Spleen (tissue), 11 donors: ENCODE data around the gene EVI5L. TPM values are rescaled to one million over a fixed set of nuclear protein-coding genes. Genes with fewer than 3 reads are reported as not detected.

Experiments
- DNase-seq: peaks from one replicate; pipeline ENCODE4 v3.0.0-alpha.2; 2020
- H3K27ac ChIP-seq, 8 donors: fragments of 200-600 bp; sonication (generic) in 7 of 8; 1 replicate in 4 of 8; 2 replicates in 4 of 8; pipeline versions ENCODE4 v1.5.0 to v1.8.0; 2016 to 2021; ENCODE audit warnings: inconsistent platforms in 4 of 8, mild to moderate bottlenecking in 4 of 8, moderate library complexity in 1 of 8
- H3K27me3 ChIP-seq, 7 donors: fragments of 200-600 bp; sonication (generic) in 6 of 7; replicated peaks in 1 of 7; 1 replicate in 4 of 7; 2 replicates in 3 of 7; pipeline versions ENCODE4 v1.5.0 to v1.8.0; 2016 to 2021; ENCODE audit warnings: inconsistent platforms in 3 of 7, mild to moderate bottlenecking in 1 of 7
- H3K36me3 ChIP-seq, 6 donors: fragments of 200-600 bp; sonication (generic) in 5 of 6; 1 replicate in 4 of 6; 2 replicates in 2 of 6; pipeline versions ENCODE4 v1.5.0 to v1.8.0; 2016 to 2021; ENCODE audit warnings: inconsistent platforms in 2 of 6
- H3K4me1 ChIP-seq, 6 donors: fragments of 200-600 bp; sonication (generic) in 5 of 6; 1 replicate in 3 of 6; 2 replicates in 3 of 6; pipeline versions ENCODE4 v1.5.0 to v1.8.0; 2016 to 2021; ENCODE audit warnings: inconsistent platforms in 3 of 6
- H3K4me3 ChIP-seq, 8 donors: fragments of 200-600 bp; sonication (generic) in 7 of 8; 1 replicate in 4 of 8; 2 replicates in 4 of 8; pipeline versions ENCODE4 v1.5.0 to v1.8.0; 2016 to 2021; ENCODE audit warnings: inconsistent platforms in 4 of 8, mild to moderate bottlenecking in 4 of 8, moderate library complexity in 2 of 8
- H3K9me3 ChIP-seq, 8 donors: fragments of 200-600 bp; sonication (generic) in 7 of 8; 1 replicate in 4 of 8; 2 replicates in 4 of 8; pipeline versions ENCODE4 v1.5.0 to v1.8.0; 2016 to 2021; ENCODE audit warnings: inconsistent platforms in 4 of 8
- CTCF ChIP-seq, 11 experiments: fragments of 200-600 bp in 7 of 11; fragments of 450-650 bp in 4 of 11; sonication (generic) in 4 of 11; IDR thresholded peaks in 8 of 11; conservative IDR thresholded peaks in 3 of 11; 1 replicate in 7 of 11; 2 replicates in 4 of 11; pipeline versions ENCODE4 v1.4.0 to v1.8.0; 2016 to 2021; ENCODE audit warnings: antibody characterized with exemption in 11 of 11, inconsistent platforms in 4 of 11, mild to moderate bottlenecking in 1 of 11
- POLR2A ChIP-seq, 3 donors: fragments of 450-650 bp; IDR thresholded peaks; one replicate each; pipeline ENCODE4 v1.5.1; 2017; ENCODE audit warnings: antibody characterized with exemption in 3 of 3, mild to moderate bottlenecking in 1 of 3
- POLR2AphosphoS5 ChIP-seq, 3 donors: sonication (generic); formaldehyde crosslinking; IDR thresholded peaks; one replicate each; pipeline ENCODE4 v1.5.1; 2017; ENCODE audit warnings: antibody characterized with exemption in 3 of 3
- WGBS, 5 donors: extraction: QIAGEN DNeasy Blood & Tissue Kit in 3 of 5; methylation state at CpG; one replicate each; pipeline versions ENCODE4 v1.1.5 to v1.1.7; 2013 to 2018; 5-methylcytosine and 5-hydroxymethylcytosine counted together
- intact Hi-C: fragments of 100-400 bp; cut with DNase I; formaldehyde crosslinking; loops from one replicate; pipeline ENCODE4 v1.15.0; 2023; ENCODE audit warnings: low total_unique reads
- polyA plus RNA-seq, 3 donors: library from polyadenylated mRNA; stranded (reverse); fragments of 200-250 nt; gene quantifications; one replicate each; pipeline ENCODE4 v1.2.1, GENCODE V29; 2013
- total RNA-seq, 7 donors: library from RNA; depleted of rRNA in 3 of 7; stranded (reverse); fragments of >200 nt in 3 of 7; fragmentation: NEBNext Ultra II Directional in 4 of 7; extraction: Animal tissue kit (Norgen Biotek cat#: 25700) in 4 of 7; gene quantifications; one replicate each; pipeline versions ENCODE4 v1.1.0 to v1.2.1, GENCODE V29; 2016 to 2021
- donor health status: healthy with polysubstance abuse.
- donor health status: DM: no; HTN: no; CAD: no; lungs with moderate emphysema.
- donor health status: DM: no; HTN: no; CAD: no.
- donor health status: Bipolar disorder and iron deficiency.
- donor health status: healthy.
- donor health status: DM: no; HTN: no; CAD: no.
- donor health status: DM: yes; HTN: yes; CAD: no.

Gene EVI5L
- total and polyA plus RNA-seq, 10 donors, result 3.7 to 22.8 (median 11.9) TPM

- 6 to 15% (median 10%) methylated on average over 18 of the region's 18 CpGs for WGBS, 5 donors
Observed at GRCh38 chr19:7829166-7829520, 875 bp upstream of the EVI5L start.

GRCh38 chr19:7830272-7830771 lies 304 bp downstream of the EVI5L start:
- Histone ChIP-seq H3K27ac (peak overlapping the region in 4 of 8 donors; percentile 4 to 81 (median 74)), H3K36me3 (no peaks in the 10 kb centered on the region), H3K4me1 (peaks cover 8 to 43% (median 37%) of the 10 kb centered on the region in 6 donors), H3K9me3 (no peaks in the 10 kb centered on the region), H3K27me3 (no peaks in the 10 kb centered on the region), H3K4me3 (peak overlapping the region; percentile 53 to 89 (median 65))
- TF ChIP-seq CTCF (IDR thresholded peaks at IDR 0.05 in 8 of 11, conservative IDR thresholded peaks at IDR 0.05 in 3 of 11), result no peak
- TF ChIP-seq POLR2AphosphoS5 (IDR thresholded peaks at IDR 0.05), result no peak
- WGBS, 5 donors, result 1 to 39% (median 8%) methylated on average over 5 to 53 of the region's 53 CpGs
- no peak for DNase-seq
- intact Hi-C loops, result no loop called here

More at GRCh38 chr19:7829166-7829520, 875 bp upstream of the EVI5L start:
- H3K36me3 ChIP-seq, result no peaks in the 10 kb centered on the region
- DNase-seq, result no peak
- H3K4me1 ChIP-seq, result peaks cover 8 to 43% (median 37%) of the 10 kb centered on the region in 6 donors
- peak overlapping the region; percentile 12 to 89 (median 65) for H3K4me3 ChIP-seq
- no peaks in the 10 kb centered on the region for H3K9me3 ChIP-seq
- H3K27me3 ChIP-seq, result peaks cover 0 to 9% (median 0%) of the 10 kb centered on the region in 7 donors
- intact Hi-C loops, result no loop called here
- H3K27ac ChIP-seq, result peak overlapping the region in 5 of 8 donors; percentile 29 to 81 (median 71)
- TF ChIP-seq POLR2AphosphoS5 (IDR thresholded peaks at IDR 0.05), result no peak
- TF ChIP-seq CTCF (IDR thresholded peaks at IDR 0.05 in 8 of 11, conservative IDR thresholded peaks at IDR 0.05 in 3 of 11), result no peak
- no peak for TF ChIP-seq POLR2A (IDR thresholded peaks at IDR 0.05)

GRCh38 chr19:7830823-7831222 lies 805 bp downstream of the EVI5L start:
- no peak overlapping the region for H3K27ac ChIP-seq
- peaks cover 8 to 43% (median 37%) of the 10 kb centered on the region in 6 donors for H3K4me1 ChIP-seq
- WGBS, 5 donors, result 44 to 54% (median 52%) methylated on average over 6 to 7 of the region's 7 CpGs
- TF ChIP-seq CTCF (IDR thresholded peaks at IDR 0.05 in 8 of 11, conservative IDR thresholded peaks at IDR 0.05 in 3 of 11) (no peak), POLR2AphosphoS5 (IDR thresholded peaks at IDR 0.05) (no peak), POLR2A (IDR thresholded peaks at IDR 0.05) (no peak)
- H3K36me3 ChIP-seq, result no peaks in the 10 kb centered on the region
- peak overlapping the region in 6 of 8 donors; percentile 53 to 89 (median 74) for H3K4me3 ChIP-seq
- H3K27me3 ChIP-seq, result no peaks in the 10 kb centered on the region
- intact Hi-C loops, result no loop called here
- no peaks in the 10 kb centered on the region for H3K9me3 ChIP-seq
- peak; percentile 80 for DNase-seq

GRCh38 chr19:7831452-7831851 lies 1.4 kb downstream of the EVI5L start:
- intact Hi-C loops, result no loop called here
- TF ChIP-seq CTCF (IDR thresholded peaks at IDR 0.05 in 8 of 11, conservative IDR thresholded peaks at IDR 0.05 in 3 of 11), result peak in 1 of 11 experiments; percentile 10
- no peak for TF ChIP-seq POLR2AphosphoS5 (IDR thresholded peaks at IDR 0.05)
- Histone ChIP-seq H3K4me1 (peaks cover 8 to 43% (median 37%) of the 10 kb centered on the region in 6 donors), H3K27me3 (no peaks in the 10 kb centered on the region), H3K27ac (peak overlapping the region in 1 of 8 donors; percentile 63), H3K4me3 (no peak overlapping the region), H3K9me3 (no peaks in the 10 kb centered on the region), H3K36me3 (no peaks in the 10 kb centered on the region)
- 67 to 80% (median 77%) methylated on average over 10 of the region's 10 CpGs for WGBS, 5 donors
- DNase-seq, result no peak
